ENCODE measurements around the gene ASB7. TPM values are rescaled to one million over a fixed set of nuclear protein-coding genes. Genes with fewer than 3 reads are reported as not detected.
"Not testable (repeated sequence)": the region's sequence is repeated elsewhere in the genome, so short reads cannot be mapped to it uniquely, and the experiment has no call there.

ASB7 gene
- total RNA-seq, 1 donor from 2014 or later = 18.0 TPM

- H3K9me3 Mint-ChIP-seq = no peaks in the 10 kb centered on the region
- H3K4me3 Mint-ChIP-seq (ENCODE audit: low read depth) = no peak overlapping the region
- H3K27me3 Mint-ChIP-seq (ENCODE audit: low read depth) = no peaks in the 10 kb centered on the region
- H3K36me3 Mint-ChIP-seq (ENCODE audit: low read depth) = peaks cover 81% of the 10 kb centered on the region
- no peak overlapping the region for H3K27ac Mint-ChIP-seq
- H3K4me1 Mint-ChIP-seq (ENCODE audit: low read depth) = peaks cover 35% of the 10 kb centered on the region
- intact Hi-C loops (cut with micrococcal nuclease) = loop anchor here (2.0 to 5.0 kb wide), 2 partner anchors 23 to 221 kb away; no protein-coding TSS in a partner anchor
- no peak for DNase-seq (ENCODE audit: low spot score)
Measured at GRCh38 chr15:100573526-100573925, 28.9 kb upstream of the ASB7 start.

DNA sequence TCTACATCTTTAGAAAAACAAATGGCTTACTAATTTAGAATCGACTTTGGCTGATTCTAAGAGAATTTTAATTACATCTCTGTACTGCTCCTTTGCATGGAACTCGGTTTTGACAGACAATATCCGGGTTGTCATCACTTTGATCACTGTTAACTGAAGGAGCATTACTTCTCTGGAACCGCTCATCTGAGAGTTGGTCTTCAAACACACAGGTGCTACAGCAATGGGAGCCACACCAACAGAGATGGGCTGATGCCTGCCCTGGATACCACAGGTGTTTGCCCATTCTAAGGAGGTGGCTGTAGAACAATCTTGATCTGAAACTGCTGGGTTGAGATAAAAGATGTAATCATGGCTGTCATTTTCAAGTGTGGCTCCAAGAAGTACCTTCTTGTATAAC lies 22.0 kb upstream of the ASB7 start:
- Mint-ChIP-seq H3K27me3 (ENCODE audit: low read depth) (no peaks in the 10 kb centered on the region), H3K36me3 (ENCODE audit: low read depth) (peaks cover 91% of the 10 kb centered on the region), H3K4me1 (ENCODE audit: low read depth) (peaks cover 29% of the 10 kb centered on the region), H3K4me3 (ENCODE audit: low read depth) (no peak overlapping the region), H3K9me3 (peaks cover 26% of the 10 kb centered on the region), H3K27ac (peak overlapping the region; percentile 55)
- DNase-seq (ENCODE audit: low spot score) = no peak
- intact Hi-C loops (cut with micrococcal nuclease) = no loop called here

GRCh38 chr15:100588638-100589242 lies 13.6 kb upstream of the ASB7 start:
- peaks cover 18% of the 10 kb centered on the region for H3K4me1 Mint-ChIP-seq (ENCODE audit: low read depth)
- H3K9me3 Mint-ChIP-seq = peaks cover 65% of the 10 kb centered on the region
- H3K4me3 Mint-ChIP-seq (ENCODE audit: low read depth) = no peak overlapping the region
- no peak for DNase-seq (ENCODE audit: low spot score)
- H3K27me3 Mint-ChIP-seq (ENCODE audit: low read depth) = no peaks in the 10 kb centered on the region
- H3K36me3 Mint-ChIP-seq (ENCODE audit: low read depth) = peaks cover 82% of the 10 kb centered on the region
- intact Hi-C loops (cut with micrococcal nuclease) = no loop called here
- H3K27ac Mint-ChIP-seq = no peak overlapping the region

GRCh38 chr15:100591163-100591562 lies 11.2 kb upstream of the ASB7 start:
- Mint-ChIP-seq H3K9me3 (peaks cover 44% of the 10 kb centered on the region), H3K4me1 (ENCODE audit: low read depth) (peaks cover 29% of the 10 kb centered on the region), H3K36me3 (ENCODE audit: low read depth) (peaks cover 74% of the 10 kb centered on the region)
- DNase-seq (ENCODE audit: low spot score); H3K27ac Mint-ChIP-seq; H3K27me3 Mint-ChIP-seq (ENCODE audit: low read depth); H3K4me3 Mint-ChIP-seq (ENCODE audit: low read depth): not testable (repeated sequence)
- intact Hi-C loops (cut with micrococcal nuclease) = loop anchor here (10.0 kb wide), 2 partner anchors 614 to 766 kb away; no protein-coding TSS in a partner anchor

- Mint-ChIP-seq H3K4me3 (ENCODE audit: low read depth) (no peak overlapping the region), H3K4me1 (ENCODE audit: low read depth) (peaks cover 36% of the 10 kb centered on the region), H3K27me3 (ENCODE audit: low read depth) (no peaks in the 10 kb centered on the region), H3K9me3 (peaks cover 40% of the 10 kb centered on the region), H3K36me3 (ENCODE audit: low read depth) (peaks cover 69% of the 10 kb centered on the region), H3K27ac (peak overlapping the region; percentile 56)
- DNase-seq (ENCODE audit: low spot score) = no peak
- intact Hi-C loops (cut with micrococcal nuclease) = loop anchor here (10.0 kb wide), 2 partner anchors 613 to 767 kb away; no protein-coding TSS in a partner anchor
Measured at GRCh38 chr15:100591835-100592234, 10.6 kb upstream of the ASB7 start.

- H3K27ac Mint-ChIP-seq = peak overlapping the region; percentile 84
- H3K27me3 Mint-ChIP-seq (ENCODE audit: low read depth) = no peaks in the 10 kb centered on the region
- H3K9me3 Mint-ChIP-seq = peaks cover 33% of the 10 kb centered on the region
- H3K36me3 Mint-ChIP-seq (ENCODE audit: low read depth) = peaks cover 63% of the 10 kb centered on the region
- H3K4me3 Mint-ChIP-seq (ENCODE audit: low read depth) = no peak overlapping the region
- intact Hi-C loops (cut with micrococcal nuclease) = loop anchor here (10.0 kb wide), 2 partner anchors 612 to 768 kb away; no protein-coding TSS in a partner anchor
- no peak for DNase-seq (ENCODE audit: low spot score)
- peaks cover 45% of the 10 kb centered on the region for H3K4me1 Mint-ChIP-seq (ENCODE audit: low read depth)
Measured at GRCh38 chr15:100592898-100593297, 9.5 kb upstream of the ASB7 start.

DNA sequence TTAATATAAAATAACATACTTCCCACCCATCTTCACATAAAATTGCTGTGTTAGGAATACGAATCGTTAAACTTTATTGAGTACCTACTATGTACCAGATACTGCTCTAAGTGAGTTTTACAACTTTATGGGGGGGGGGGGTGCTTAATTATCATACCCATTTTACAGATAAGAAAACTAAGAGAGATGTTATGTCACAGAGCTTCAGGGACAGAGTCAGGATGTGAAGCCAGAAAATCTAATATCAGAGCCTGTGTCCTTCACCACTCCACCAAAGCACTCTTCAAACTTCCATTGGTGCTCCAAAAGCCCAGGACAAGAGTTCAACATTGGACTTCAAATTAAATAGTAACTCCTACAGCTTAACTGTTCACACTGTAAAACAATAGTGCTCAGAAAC lies 9.0 kb upstream of the ASB7 start:
- no peak for DNase-seq (ENCODE audit: low spot score)
- peak overlapping the region; percentile 62 for H3K27ac Mint-ChIP-seq
- peaks cover 49% of the 10 kb centered on the region for H3K4me1 Mint-ChIP-seq (ENCODE audit: low read depth)
- peaks cover 62% of the 10 kb centered on the region for H3K36me3 Mint-ChIP-seq (ENCODE audit: low read depth)
- intact Hi-C loops (cut with micrococcal nuclease) = loop anchor here (10.0 kb wide), 2 partner anchors 611 to 769 kb away; no protein-coding TSS in a partner anchor
- H3K27me3 Mint-ChIP-seq (ENCODE audit: low read depth) = no peaks in the 10 kb centered on the region
- H3K9me3 Mint-ChIP-seq = peaks cover 28% of the 10 kb centered on the region
- no peak overlapping the region for H3K4me3 Mint-ChIP-seq (ENCODE audit: low read depth)

DNA sequence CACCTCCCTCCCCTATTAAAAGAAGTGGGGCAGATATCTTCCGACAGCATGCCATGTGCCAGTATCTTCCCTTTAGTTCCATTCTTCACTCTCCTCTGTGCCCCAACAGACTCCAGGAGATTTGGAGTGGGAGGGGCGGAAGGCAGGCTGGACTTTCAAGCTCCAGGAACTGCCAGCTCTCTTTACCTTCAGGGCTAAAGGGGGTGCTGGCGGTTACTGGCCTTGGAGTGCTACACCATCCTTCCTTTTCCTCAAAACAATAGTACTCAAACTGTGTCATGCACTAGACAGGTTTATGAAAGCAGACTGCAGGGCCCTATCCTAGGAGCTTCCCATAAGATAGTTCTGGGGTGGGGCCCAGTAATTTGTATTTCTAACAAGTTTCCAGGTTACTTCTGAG lies 6.4 kb upstream of the ASB7 start:
- no peaks in the 10 kb centered on the region for H3K27me3 Mint-ChIP-seq (ENCODE audit: low read depth)
- H3K36me3 Mint-ChIP-seq (ENCODE audit: low read depth) = peaks cover 59% of the 10 kb centered on the region
- peaks cover 61% of the 10 kb centered on the region for H3K4me1 Mint-ChIP-seq (ENCODE audit: low read depth)
- peaks cover 11% of the 10 kb centered on the region for H3K9me3 Mint-ChIP-seq
- intact Hi-C loops (cut with micrococcal nuclease) = loop anchor here (2.0 to 10.0 kb wide), 5 partner anchors 23 to 771 kb away; no protein-coding TSS in a partner anchor
- DNase-seq (ENCODE audit: low spot score) = no peak
- peak overlapping the region; percentile 97 for H3K27ac Mint-ChIP-seq
- peak overlapping the region; percentile 83 for H3K4me3 Mint-ChIP-seq (ENCODE audit: low read depth)

DNA sequence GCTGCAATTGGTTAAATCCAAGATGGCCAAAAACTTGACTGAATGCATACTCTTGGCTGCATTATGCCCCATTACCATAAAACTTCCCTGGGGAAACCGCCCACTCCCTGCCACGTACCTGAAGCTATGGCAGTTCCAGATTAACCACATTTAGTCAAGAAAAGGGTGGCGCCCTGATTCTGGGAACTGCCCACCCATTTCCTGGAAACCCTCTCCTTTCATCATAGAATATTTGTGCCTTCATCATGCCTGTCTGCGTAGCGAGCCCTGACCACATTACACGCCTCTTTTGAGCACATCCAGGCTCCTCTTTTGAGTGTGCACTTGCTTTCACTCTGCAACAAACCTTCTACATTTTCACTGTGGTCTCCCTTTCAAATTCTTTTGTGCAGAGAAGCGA lies 5.6 kb upstream of the ASB7 start:
- H3K4me1 Mint-ChIP-seq (ENCODE audit: low read depth) = peaks cover 59% of the 10 kb centered on the region
- DNase-seq (ENCODE audit: low spot score) = peak; percentile 92
- no peaks in the 10 kb centered on the region for H3K27me3 Mint-ChIP-seq (ENCODE audit: low read depth)
- H3K36me3 Mint-ChIP-seq (ENCODE audit: low read depth) = peaks cover 53% of the 10 kb centered on the region
- H3K9me3 Mint-ChIP-seq = peaks cover 7% of the 10 kb centered on the region
- H3K4me3 Mint-ChIP-seq (ENCODE audit: low read depth) = peak overlapping the region; percentile 83
- peak overlapping the region; percentile 97 for H3K27ac Mint-ChIP-seq
- intact Hi-C loops (cut with micrococcal nuclease) = loop anchor here (2.0 to 10.0 kb wide), 5 partner anchors 24 to 772 kb away; no protein-coding TSS in a partner anchor

DNA sequence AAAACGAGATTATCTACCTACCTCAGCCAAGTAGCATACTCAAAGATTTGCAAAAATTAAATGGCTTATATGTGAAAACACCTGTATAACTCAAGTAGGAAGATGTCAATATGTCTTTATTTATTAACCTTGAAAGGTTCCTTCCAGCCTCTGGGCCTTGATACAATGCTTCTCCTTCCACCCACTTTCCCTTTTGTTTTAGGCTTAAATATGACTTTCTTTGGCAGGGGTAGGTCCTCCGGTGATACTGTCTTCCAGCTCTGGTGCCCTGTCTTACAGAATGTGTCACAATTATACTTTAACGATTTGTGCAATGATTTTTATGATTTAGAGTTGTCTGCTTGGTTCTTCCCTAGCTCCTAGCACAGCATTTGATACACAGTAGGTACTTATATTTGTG lies 4.5 kb upstream of the ASB7 start:
- peaks cover 43% of the 10 kb centered on the region for H3K36me3 Mint-ChIP-seq (ENCODE audit: low read depth)
- peak overlapping the region; percentile 97 for H3K27ac Mint-ChIP-seq
- intact Hi-C loops (cut with micrococcal nuclease) = loop anchor here (2.0 to 10.0 kb wide), 5 partner anchors 25 to 773 kb away; no protein-coding TSS in a partner anchor
- DNase-seq (ENCODE audit: low spot score) = no peak
- H3K4me3 Mint-ChIP-seq (ENCODE audit: low read depth) = peak overlapping the region; percentile 83
- H3K27me3 Mint-ChIP-seq (ENCODE audit: low read depth) = no peaks in the 10 kb centered on the region
- H3K9me3 Mint-ChIP-seq = no peaks in the 10 kb centered on the region
- peaks cover 54% of the 10 kb centered on the region for H3K4me1 Mint-ChIP-seq (ENCODE audit: low read depth)

DNA sequence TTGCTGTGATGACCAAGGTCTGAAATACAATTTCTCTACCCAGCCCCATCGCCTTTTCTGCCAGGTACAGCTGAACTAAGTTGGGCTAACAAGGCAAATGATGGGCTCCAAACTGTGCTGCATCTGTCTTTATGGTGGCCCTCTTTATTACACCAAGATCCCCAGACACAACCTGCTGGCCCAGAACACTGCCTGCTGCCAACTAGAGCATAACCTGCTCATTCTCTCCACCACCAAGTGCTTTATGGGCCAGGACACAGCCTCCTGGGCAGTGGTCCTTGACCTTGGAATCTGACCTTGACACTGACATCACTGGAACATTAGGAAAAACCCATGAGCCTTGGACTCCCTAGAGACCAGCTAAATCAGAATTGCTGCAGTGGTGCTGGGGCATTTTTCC lies 3.7 kb upstream of the ASB7 start:
- peak overlapping the region; percentile 84 for H3K27ac Mint-ChIP-seq
- peaks cover 35% of the 10 kb centered on the region for H3K36me3 Mint-ChIP-seq (ENCODE audit: low read depth)
- H3K27me3 Mint-ChIP-seq (ENCODE audit: low read depth) = no peaks in the 10 kb centered on the region
- H3K9me3 Mint-ChIP-seq = no peaks in the 10 kb centered on the region
- H3K4me1 Mint-ChIP-seq (ENCODE audit: low read depth) = peaks cover 53% of the 10 kb centered on the region
- intact Hi-C loops (cut with micrococcal nuclease) = loop anchor here (5.0 to 10.0 kb wide), 3 partner anchors 606 to 774 kb away; no protein-coding TSS in a partner anchor
- no peak for DNase-seq (ENCODE audit: low spot score)
- H3K4me3 Mint-ChIP-seq (ENCODE audit: low read depth) = peak overlapping the region; percentile 58

GRCh38 chr15:100601163-100601562 lies 1.2 kb upstream of the ASB7 start:
- Mint-ChIP-seq H3K4me3 (ENCODE audit: low read depth) (no peak overlapping the region), H3K9me3 (no peaks in the 10 kb centered on the region), H3K4me1 (ENCODE audit: low read depth) (peaks cover 57% of the 10 kb centered on the region), H3K36me3 (ENCODE audit: low read depth) (peaks cover 40% of the 10 kb centered on the region), H3K27ac (no peak overlapping the region), H3K27me3 (ENCODE audit: low read depth) (no peaks in the 10 kb centered on the region)
- intact Hi-C loops (cut with micrococcal nuclease) = loop anchor here (5.0 kb wide), 5 partner anchors 521 to 1349 kb away; partner anchors contain the start of genes CHSY1, LRRC28, LYSMD4 and TM2D3
- peak; percentile 41 for DNase-seq (ENCODE audit: low spot score)

GRCh38 chr15:100601617-100602063 lies 749 bp upstream of the ASB7 start:
- peaks cover 53% of the 10 kb centered on the region for H3K4me1 Mint-ChIP-seq (ENCODE audit: low read depth)
- H3K27me3 Mint-ChIP-seq (ENCODE audit: low read depth) = no peaks in the 10 kb centered on the region
- H3K4me3 Mint-ChIP-seq (ENCODE audit: low read depth) = no peak overlapping the region
- peaks cover 42% of the 10 kb centered on the region for H3K36me3 Mint-ChIP-seq (ENCODE audit: low read depth)
- no peaks in the 10 kb centered on the region for H3K9me3 Mint-ChIP-seq
- H3K27ac Mint-ChIP-seq = no peak overlapping the region
- intact Hi-C loops (cut with micrococcal nuclease) = loop anchor here (5.0 kb wide), 5 partner anchors 521 to 1349 kb away; partner anchors contain the start of genes CHSY1, LRRC28, LYSMD4 and TM2D3
- DNase-seq (ENCODE audit: low spot score) = no peak

All from activated T-helper 2 cell treated with anti-CD3 and anti-CD28 coated beads, Interferon-gamma antibody, Interleukin-2, Interleukin-4, amounts not matched to agents 10 μg/mL and 5 μg/mL and 100 μg/mL, durations not matched to agents 14 hours and 24 hours and 36 hours (primary cell).